NCI-H748 (cell line): Measurements from ENCODE around the gene MPI.
"Not testable (repeated sequence)": the region's sequence is repeated elsewhere in the genome, so short reads cannot be mapped to it uniquely, and the experiment has no call there.

Experiments
- DNase-seq: peaks from one replicate; lab custom pipeline; 2025; ENCODE audit not compliant: unreplicated experiment; lab: John Stamatoyannopoulos, UW

The MPI gene

GRCh38 chr15:74890665-74890960 is 771 bp downstream of the MPI start:
- no peak for DNase-seq

- no peak for DNase-seq
Observed at GRCh38 chr15:74891469-74891868, 1.6 kb downstream of the MPI start.

- DNase-seq: no peak
Observed at GRCh38 chr15:74892313-74892712, 2.5 kb downstream of the MPI start.

GRCh38 chr15:74892931-74893330 is 3.1 kb downstream of the MPI start:
- DNase-seq: no peak

- no peak for DNase-seq
Observed at GRCh38 chr15:74893627-74894026, 3.8 kb downstream of the MPI start.

GRCh38 chr15:74894383-74894782 is 4.5 kb downstream of the MPI start:
- not testable (repeated sequence) for DNase-seq

- no peak for DNase-seq
Observed at GRCh38 chr15:74895830-74896229, 6.0 kb downstream of the MPI start.

GRCh38 chr15:74896316-74896715 is 6.5 kb downstream of the MPI start:
- no peak for DNase-seq

GRCh38 chr15:74897300-74897701 is 7.5 kb downstream of the MPI start:
- DNase-seq: no peak

GRCh38 chr15:74901612-74902063 is 11.8 kb downstream of the MPI start:
- peak; percentile 29 for DNase-seq

GRCh38 chr15:74902295-74903075 is 12.6 kb downstream of the MPI start:
- DNase-seq: no peak

- DNase-seq: no peak
Observed at GRCh38 chr15:74903676-74904075, 13.8 kb downstream of the MPI start.

GRCh38 chr15:74904190-74904805 is 14.5 kb downstream of the MPI start:
- no peak for DNase-seq

GRCh38 chr15:74906067-74906449 is 16.2 kb downstream of the MPI start:
- peak; percentile 48 for DNase-seq

GRCh38 chr15:74906450-74907162 is 16.8 kb downstream of the MPI start, which contains the start of gene FAM219B:
Gene FAM219B, minus strand, starts transcription at chr15:74906851. Its CDS starts 51 bp downstream, at chr15:74906800.
- peak; percentile 81 for DNase-seq

GRCh38 chr15:74907163-74907870 is 17.5 kb downstream of the MPI start:
- no peak for DNase-seq

GRCh38 chr15:74908635-74909034 is 18.8 kb downstream of the MPI start:
- no peak for DNase-seq

GRCh38 chr15:74913041-74913440 is 23.2 kb downstream of the MPI start:
- no peak for DNase-seq

- not testable (repeated sequence) for DNase-seq
Observed at GRCh38 chr15:74913799-74914198, 24.0 kb downstream of the MPI start.

- DNase-seq: no peak
Observed at GRCh38 chr15:74917676-74918075, 27.8 kb downstream of the MPI start.

GRCh38 chr15:74920456-74920855 is 30.6 kb downstream of the MPI start:
- no peak for DNase-seq
